Testis (tissue), 3 donors: ENCODE measurements around the gene PTPRA. TPM values are rescaled to one million over a fixed set of nuclear protein-coding genes. Genes with fewer than 3 reads are reported as not detected.

Experiments
- DNase-seq: peaks from one replicate; pipeline ENCODE4 v3.0.0-alpha.2; 2019
- H3K27ac ChIP-seq, 2 donors: fragments of 200-600 bp; sonication (generic); one replicate each; pipeline ENCODE4 v1.5.1; 2019
- H3K27me3 ChIP-seq: fragments of 200-600 bp; sonication (generic); one replicate; pipeline ENCODE4 v1.5.1; 2019
- H3K36me3 ChIP-seq: fragments of 200-600 bp; sonication (generic); one replicate; pipeline ENCODE4 v1.5.1; 2017; ENCODE audit warnings: low read depth; ENCODE audit errors: missing control alignments
- H3K4me1 ChIP-seq: fragments of 200-600 bp; sonication (generic); one replicate; pipeline ENCODE4 v1.5.1; 2019
- H3K4me3 ChIP-seq, 2 donors: fragments of 200-600 bp; sonication (generic); one replicate each; pipeline ENCODE4 v1.5.1; 2017 to 2019
- H3K9me3 ChIP-seq: fragments of 200-600 bp; sonication (generic); one replicate; pipeline ENCODE4 v1.5.1; 2017
- POLR2A ChIP-seq: fragments of 450-650 bp; IDR thresholded peaks from one replicate; pipeline ENCODE4 v1.6.1; 2017; ENCODE audit warnings: antibody characterized with exemption, mild to moderate bottlenecking, moderate library complexity
- WGBS, 2 donors: methylation state at CpG; one replicate each; pipeline ENCODE4 v1.1.5; 2018; 5-methylcytosine and 5-hydroxymethylcytosine counted together
- intact Hi-C: fragments of 100-400 bp; cut with DNase I; formaldehyde crosslinking; loops from one replicate; pipeline ENCODE4 v1.15.1; 2023; ENCODE audit warnings: low total_unique reads
- polyA plus RNA-seq: library from polyadenylated mRNA; stranded (reverse); fragments of 350-450 nt; fragmentation: Illumina TruSeq; extraction: RNeasy Lipid Tissue Mini Kit (QIAGEN cat#74804); gene quantifications from one replicate; pipeline ENCODE4 v1.2.3, GENCODE V29; 2014; ENCODE audit warnings: low read depth, low replicate concordance; ENCODE audit not compliant: insufficient read depth
- total RNA-seq, 2 donors: library from RNA; depleted of rRNA; stranded (reverse); fragments of >200 nt; gene quantifications; one replicate each; pipeline ENCODE4 v1.2.3, GENCODE V29; 2016
- TF ChIP-seq, protein P1 (sequence below), 3 experiments: fragments of 450-650 bp in 2 of 3; fragments of 200-600 bp in 1 of 3; sonication (generic) in 1 of 3; IDR thresholded peaks; one replicate each; pipeline ENCODE4 v1.5.1; 2016 to 2019; ENCODE audit warnings: antibody characterized with exemption in 3 of 3, mild to moderate bottlenecking in 2 of 3, moderate library complexity in 1 of 3

Gene PTPRA
- total and polyA plus RNA-seq, 3 donors from 2014 or later, result 52.0 to 83.8 (median 68.9) TPM

DNA sequence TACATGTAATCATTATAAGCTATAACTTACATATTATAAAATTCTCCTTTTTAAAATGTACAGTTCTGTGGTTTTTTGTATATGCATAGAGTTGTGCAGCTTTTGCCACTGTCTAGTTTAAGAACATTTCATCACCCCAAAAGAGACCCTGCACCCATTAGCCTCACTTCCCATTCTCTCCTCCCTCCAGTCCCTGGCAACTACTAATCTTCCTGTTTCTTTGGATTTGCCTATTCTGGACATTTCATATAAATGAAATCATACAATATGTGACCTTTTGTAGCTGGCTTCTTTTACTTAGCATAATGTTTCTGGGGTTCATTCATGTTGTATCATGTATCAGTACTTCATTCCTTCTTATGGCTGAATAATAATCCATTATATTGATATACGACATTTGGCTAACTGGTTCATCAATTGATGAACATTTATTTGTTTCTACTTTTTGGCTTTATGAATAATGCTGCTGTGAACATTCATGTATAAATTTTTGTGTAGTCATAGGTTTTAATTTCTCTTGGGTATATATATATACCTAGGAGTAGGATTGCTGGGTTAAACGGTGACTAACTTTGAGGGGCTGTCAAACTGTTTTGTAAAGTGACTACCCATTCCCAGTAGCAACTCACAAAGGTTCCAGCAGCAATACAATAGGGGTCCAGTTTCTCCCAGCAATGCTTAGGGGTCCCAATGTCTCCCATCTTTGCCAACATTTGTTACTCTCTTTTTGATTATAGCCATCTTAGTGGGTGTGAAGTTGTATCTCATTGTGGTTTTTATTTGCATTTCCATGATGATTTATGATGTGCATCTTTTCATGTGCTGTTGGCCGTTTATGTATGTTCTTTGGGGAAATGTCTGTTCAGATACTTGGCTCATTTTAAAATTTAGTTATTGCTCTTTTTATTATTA lies 10.7 kb downstream of the PTPRA start:
- no peaks in the 10 kb centered on the region for H3K36me3 ChIP-seq
- 81 to 90% methylated on average over 3 of the region's 3 CpGs for WGBS, 2 donors
- intact Hi-C loops, result no loop called here
- TF ChIP-seq POLR2A, result no peak
- TF ChIP-seq, protein P1, sequence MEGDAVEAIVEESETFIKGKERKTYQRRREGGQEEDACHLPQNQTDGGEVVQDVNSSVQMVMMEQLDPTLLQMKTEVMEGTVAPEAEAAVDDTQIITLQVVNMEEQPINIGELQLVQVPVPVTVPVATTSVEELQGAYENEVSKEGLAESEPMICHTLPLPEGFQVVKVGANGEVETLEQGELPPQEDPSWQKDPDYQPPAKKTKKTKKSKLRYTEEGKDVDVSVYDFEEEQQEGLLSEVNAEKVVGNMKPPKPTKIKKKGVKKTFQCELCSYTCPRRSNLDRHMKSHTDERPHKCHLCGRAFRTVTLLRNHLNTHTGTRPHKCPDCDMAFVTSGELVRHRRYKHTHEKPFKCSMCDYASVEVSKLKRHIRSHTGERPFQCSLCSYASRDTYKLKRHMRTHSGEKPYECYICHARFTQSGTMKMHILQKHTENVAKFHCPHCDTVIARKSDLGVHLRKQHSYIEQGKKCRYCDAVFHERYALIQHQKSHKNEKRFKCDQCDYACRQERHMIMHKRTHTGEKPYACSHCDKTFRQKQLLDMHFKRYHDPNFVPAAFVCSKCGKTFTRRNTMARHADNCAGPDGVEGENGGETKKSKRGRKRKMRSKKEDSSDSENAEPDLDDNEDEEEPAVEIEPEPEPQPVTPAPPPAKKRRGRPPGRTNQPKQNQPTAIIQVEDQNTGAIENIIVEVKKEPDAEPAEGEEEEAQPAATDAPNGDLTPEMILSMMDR (IDR thresholded peaks at IDR 0.05), result no peak
- no peaks in the 10 kb centered on the region for H3K27me3 ChIP-seq
- no peaks in the 10 kb centered on the region for H3K9me3 ChIP-seq
- no peaks in the 10 kb centered on the region for H3K4me1 ChIP-seq
- no peak overlapping the region for H3K4me3 ChIP-seq
- H3K27ac ChIP-seq, result no peak overlapping the region
- no peak for DNase-seq

DNA sequence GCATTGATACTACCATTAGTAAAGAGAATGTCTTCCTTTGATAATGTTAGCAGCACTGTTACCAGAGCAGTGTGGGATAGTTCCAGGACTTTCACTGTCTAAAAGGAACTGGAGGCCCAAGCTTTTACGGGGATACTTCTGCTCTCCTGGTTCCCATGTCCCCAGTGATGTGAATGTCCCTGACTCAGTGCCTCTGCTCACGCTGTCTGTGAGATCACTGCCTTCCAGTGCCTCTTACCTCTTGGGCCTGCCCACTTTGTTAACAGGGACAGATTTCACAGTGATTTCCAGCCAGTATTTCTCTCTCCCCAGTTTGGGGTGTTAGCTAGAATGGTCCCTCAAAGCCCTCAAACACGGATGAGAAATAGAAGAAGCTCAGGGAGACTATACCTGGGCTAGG lies 14.4 kb downstream of the PTPRA start:
- TF ChIP-seq, protein P1 (IDR thresholded peaks at IDR 0.05), result no peak
- no peak for TF ChIP-seq POLR2A
- no peaks in the 10 kb centered on the region for H3K4me1 ChIP-seq
- no peak for DNase-seq
- no peaks in the 10 kb centered on the region for H3K27me3 ChIP-seq
- no peaks in the 10 kb centered on the region for H3K9me3 ChIP-seq
- no peaks in the 10 kb centered on the region for H3K36me3 ChIP-seq
- no peak overlapping the region for H3K4me3 ChIP-seq
- intact Hi-C loops, result no loop called here
- no peak overlapping the region for H3K27ac ChIP-seq
- WGBS, 2 donors, result 90 to 91% methylated on average over 3 of the region's 3 CpGs

DNA sequence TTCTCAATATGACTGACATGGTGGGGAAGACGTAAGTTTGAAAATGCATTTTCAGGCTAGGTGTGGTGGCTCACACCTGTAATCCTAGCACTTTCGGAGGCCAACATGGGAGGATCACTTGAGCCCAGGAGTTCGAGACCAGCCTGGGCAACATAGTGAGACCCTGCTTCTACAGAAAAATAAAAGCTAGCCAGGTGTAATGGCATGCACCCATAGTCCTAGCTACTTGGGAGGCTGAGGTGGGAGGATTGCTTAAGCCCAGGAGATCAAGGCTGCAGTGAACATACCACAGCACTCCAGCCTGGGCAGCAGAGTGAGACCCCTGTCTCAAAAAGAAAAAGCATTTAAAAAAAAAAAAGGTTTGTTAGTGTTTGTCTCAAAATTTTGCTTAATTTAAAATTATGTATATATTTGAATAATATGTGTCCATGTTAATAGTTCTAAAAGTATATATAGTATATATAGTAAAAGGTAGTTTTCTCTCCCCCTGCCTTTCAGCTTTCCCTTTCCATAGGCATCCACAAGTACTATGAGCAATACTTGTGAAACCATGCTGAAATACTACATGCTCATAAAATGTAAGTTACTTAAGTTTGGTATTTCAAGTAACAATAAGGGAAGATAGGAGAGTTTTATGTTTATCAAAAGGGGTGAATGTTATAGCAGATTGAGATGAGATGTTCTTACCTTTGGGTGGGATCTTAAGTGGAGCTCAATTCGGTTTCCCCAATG lies 15.1 kb downstream of the PTPRA start:
- H3K36me3 ChIP-seq, result no peaks in the 10 kb centered on the region
- H3K27me3 ChIP-seq, result no peaks in the 10 kb centered on the region
- no peak overlapping the region for H3K4me3 ChIP-seq
- no peak overlapping the region for H3K27ac ChIP-seq
- no peaks in the 10 kb centered on the region for H3K4me1 ChIP-seq
- TF ChIP-seq, protein P1 (IDR thresholded peaks at IDR 0.05), result no peak
- no peak for TF ChIP-seq POLR2A
- no peaks in the 10 kb centered on the region for H3K9me3 ChIP-seq
- WGBS, 2 donors, result 92 to 95% methylated on average over 4 of the region's 4 CpGs
- no peak for DNase-seq
- intact Hi-C loops, result no loop called here

DNA sequence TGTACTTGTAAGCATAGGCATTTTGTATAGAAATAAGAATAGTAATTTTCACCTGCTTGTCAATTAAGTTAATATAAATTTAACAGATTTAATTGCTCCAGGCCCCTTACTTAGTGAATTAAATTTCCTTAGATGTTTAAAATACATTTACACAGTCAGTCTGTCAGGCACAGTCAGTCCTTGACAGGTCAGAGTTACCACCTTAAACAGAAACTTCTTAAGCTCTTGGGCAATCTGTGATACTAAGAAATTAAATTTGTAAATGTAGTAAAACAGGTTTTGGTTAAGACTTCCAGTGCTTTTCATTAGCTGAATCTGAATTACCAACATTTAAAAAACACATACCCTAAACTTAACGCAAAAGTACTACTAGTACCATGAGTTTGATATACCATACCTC lies 15.9 kb downstream of the PTPRA start:
- no peaks in the 10 kb centered on the region for H3K36me3 ChIP-seq
- intact Hi-C loops, result no loop called here
- H3K27ac ChIP-seq, result no peak overlapping the region
- no peaks in the 10 kb centered on the region for H3K4me1 ChIP-seq
- DNase-seq, result no peak
- no peaks in the 10 kb centered on the region for H3K27me3 ChIP-seq
- no peak overlapping the region for H3K4me3 ChIP-seq
- 86 to 90% methylated on average over 1 of the region's 1 CpG for WGBS, 2 donors
- TF ChIP-seq POLR2A, result no peak
- TF ChIP-seq, protein P1 (IDR thresholded peaks at IDR 0.05), result no peak
- no peaks in the 10 kb centered on the region for H3K9me3 ChIP-seq
